ENCODE results near the gene SH3TC2.

Gene SH3TC2

GRCh38 chr5:148970228-148970627 is 92.6 kb downstream of the SH3TC2 start:
- no peak for DNase-seq (ENCODE audit: low spot score)

GRCh38 chr5:148969291-148969690 is 93.6 kb downstream of the SH3TC2 start:
- no peak for DNase-seq (ENCODE audit: low spot score)

GRCh38 chr5:148968311-148968710 is 94.6 kb downstream of the SH3TC2 start:
- no peak for DNase-seq (ENCODE audit: low spot score)

- DNase-seq (ENCODE audit: low spot score): no peak
Measured at GRCh38 chr5:148967783-148968182, 95.1 kb downstream of the SH3TC2 start.

- DNase-seq (ENCODE audit: low spot score): no peak
Measured at GRCh38 chr5:148966938-148967337, 95.9 kb downstream of the SH3TC2 start.

GRCh38 chr5:148966348-148966747 is 96.5 kb downstream of the SH3TC2 start:
- DNase-seq (ENCODE audit: low spot score): no peak

GRCh38 chr5:148965511-148966265 is 97.2 kb downstream of the SH3TC2 start:
- peak; percentile 91 for DNase-seq (ENCODE audit: low spot score)

GRCh38 chr5:148963664-148964063 is 99.2 kb downstream of the SH3TC2 start:
- no peak for DNase-seq (ENCODE audit: low spot score)

- no peak for DNase-seq (ENCODE audit: low spot score)
Measured at GRCh38 chr5:148962761-148963324, 100.0 kb downstream of the SH3TC2 start.

- DNase-seq (ENCODE audit: low spot score): no peak
Measured at GRCh38 chr5:148962200-148962550, 100.7 kb downstream of the SH3TC2 start.

GRCh38 chr5:148961261-148962199 is 101.3 kb downstream of the SH3TC2 start:
- no peak for DNase-seq (ENCODE audit: low spot score)

- DNase-seq (ENCODE audit: low spot score): no peak
Measured at GRCh38 chr5:148960070-148960769, 102.6 kb downstream of the SH3TC2 start.

GRCh38 chr5:148957591-148958202 is 105.2 kb downstream of the SH3TC2 start:
- no peak for DNase-seq (ENCODE audit: low spot score)

- no peak for DNase-seq (ENCODE audit: low spot score)
Measured at GRCh38 chr5:148956477-148957385, 106.1 kb downstream of the SH3TC2 start.

Data from RKO (cell line).